ENCODE results near the gene NAMPT.

NAMPT gene

GRCh38 chr7:106206826-106207541 lies 77.8 kb downstream of the NAMPT start:
- Histone ChIP-seq H3K79me2 (ENCODE audit: insufficient read depth, low read length) (no peaks in the 10 kb centered on the region), H3K9me3 (ENCODE audit: insufficient read depth, low read depth, low read length) (no peaks in the 10 kb centered on the region), H2AFZ (ENCODE audit: low read length) (no peak overlapping the region), H3K4me2 (ENCODE audit: low read depth, low read length, poor library complexity, severe bottlenecking) (no peak overlapping the region), H3K4me1 (ENCODE audit: insufficient read depth, low read length, poor library complexity, severe bottlenecking) (no peaks in the 10 kb centered on the region), H3K36me3 (ENCODE audit: insufficient read depth, low read length) (no peaks in the 10 kb centered on the region), H4K20me1 (ENCODE audit: insufficient read depth, low read length, poor library complexity, severe bottlenecking) (no peaks in the 10 kb centered on the region), H3F3A (ENCODE audit: low read depth) (no peaks in the 10 kb centered on the region), H3K27me3 (ENCODE audit: insufficient read depth, low read length, poor library complexity, severe bottlenecking) (no peaks in the 10 kb centered on the region), H3K9me2 (replicated peaks; ENCODE audit: low read depth, low read length) (no peaks in the 10 kb centered on the region), H3K4me3 (ENCODE audit: low read length, poor library complexity, severe bottlenecking) (no peak overlapping the region), H3K9ac (ENCODE audit: low read depth, low read length, poor library complexity, severe bottlenecking) (no peak overlapping the region)
- no peak for TF ChIP-seq EZH2phosphoT487 (IDR thresholded peaks at IDR 0.05; ENCODE audit: borderline replicate concordance)
- TF ChIP-seq, protein P1, sequence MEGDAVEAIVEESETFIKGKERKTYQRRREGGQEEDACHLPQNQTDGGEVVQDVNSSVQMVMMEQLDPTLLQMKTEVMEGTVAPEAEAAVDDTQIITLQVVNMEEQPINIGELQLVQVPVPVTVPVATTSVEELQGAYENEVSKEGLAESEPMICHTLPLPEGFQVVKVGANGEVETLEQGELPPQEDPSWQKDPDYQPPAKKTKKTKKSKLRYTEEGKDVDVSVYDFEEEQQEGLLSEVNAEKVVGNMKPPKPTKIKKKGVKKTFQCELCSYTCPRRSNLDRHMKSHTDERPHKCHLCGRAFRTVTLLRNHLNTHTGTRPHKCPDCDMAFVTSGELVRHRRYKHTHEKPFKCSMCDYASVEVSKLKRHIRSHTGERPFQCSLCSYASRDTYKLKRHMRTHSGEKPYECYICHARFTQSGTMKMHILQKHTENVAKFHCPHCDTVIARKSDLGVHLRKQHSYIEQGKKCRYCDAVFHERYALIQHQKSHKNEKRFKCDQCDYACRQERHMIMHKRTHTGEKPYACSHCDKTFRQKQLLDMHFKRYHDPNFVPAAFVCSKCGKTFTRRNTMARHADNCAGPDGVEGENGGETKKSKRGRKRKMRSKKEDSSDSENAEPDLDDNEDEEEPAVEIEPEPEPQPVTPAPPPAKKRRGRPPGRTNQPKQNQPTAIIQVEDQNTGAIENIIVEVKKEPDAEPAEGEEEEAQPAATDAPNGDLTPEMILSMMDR (conservative IDR thresholded peaks at IDR 0.05; ENCODE audit: low read length), result no peak

GRCh38 chr7:106205621-106206222 lies 79.1 kb downstream of the NAMPT start:
- H3K27me3 ChIP-seq (ENCODE audit: insufficient read depth, low read length, poor library complexity, severe bottlenecking), result no peaks in the 10 kb centered on the region
- TF ChIP-seq, protein P1 (conservative IDR thresholded peaks at IDR 0.05; ENCODE audit: low read length), result no peak
- no peak for TF ChIP-seq EZH2phosphoT487 (IDR thresholded peaks at IDR 0.05; ENCODE audit: borderline replicate concordance)
- H3K79me2 ChIP-seq (ENCODE audit: insufficient read depth, low read length), result no peaks in the 10 kb centered on the region
- H3K9ac ChIP-seq (ENCODE audit: low read depth, low read length, poor library complexity, severe bottlenecking), result no peak overlapping the region
- H3K9me2 ChIP-seq (replicated peaks; ENCODE audit: low read depth, low read length), result no peaks in the 10 kb centered on the region
- no peaks in the 10 kb centered on the region for H4K20me1 ChIP-seq (ENCODE audit: insufficient read depth, low read length, poor library complexity, severe bottlenecking)
- no peak overlapping the region; the same call in 1 of the 2 replicates for H2AFZ ChIP-seq (ENCODE audit: low read length)
- no peaks in the 10 kb centered on the region for H3K4me1 ChIP-seq (ENCODE audit: insufficient read depth, low read length, poor library complexity, severe bottlenecking)
- H3K36me3 ChIP-seq (ENCODE audit: insufficient read depth, low read length), result no peaks in the 10 kb centered on the region
- no peak overlapping the region for H3K4me3 ChIP-seq (ENCODE audit: low read length, poor library complexity, severe bottlenecking)
- no peaks in the 10 kb centered on the region for H3F3A ChIP-seq (ENCODE audit: low read depth)
- H3K9me3 ChIP-seq (ENCODE audit: insufficient read depth, low read depth, low read length), result no peaks in the 10 kb centered on the region
- H3K4me2 ChIP-seq (ENCODE audit: low read depth, low read length, poor library complexity, severe bottlenecking), result no peak overlapping the region

DNA sequence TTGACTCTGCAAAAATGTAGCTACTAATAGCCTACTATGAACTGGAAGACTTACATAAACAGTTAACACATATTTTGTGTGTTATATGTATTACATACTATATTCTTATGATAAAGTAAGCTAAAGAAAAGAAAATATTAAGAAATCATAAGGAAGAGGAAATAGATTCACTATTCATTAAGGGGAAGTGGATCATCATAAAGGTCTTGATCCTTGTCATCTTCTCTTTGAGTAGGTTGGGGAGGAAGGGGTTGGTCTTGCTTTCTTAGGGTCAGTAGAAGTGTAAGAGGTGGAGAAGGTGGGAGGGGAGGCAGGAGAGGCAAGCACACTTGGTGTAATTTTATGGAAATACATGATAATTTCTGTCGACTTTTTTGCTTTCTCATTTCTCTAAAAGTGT lies 81.3 kb downstream of the NAMPT start:
- Histone ChIP-seq H2AFZ (ENCODE audit: low read length) (no peak overlapping the region; the same call in 1 of the 2 replicates), H4K20me1 (ENCODE audit: insufficient read depth, low read length, poor library complexity, severe bottlenecking) (no peaks in the 10 kb centered on the region), H3K4me3 (ENCODE audit: low read length, poor library complexity, severe bottlenecking) (no peak overlapping the region), H3K9me3 (ENCODE audit: insufficient read depth, low read depth, low read length) (no peaks in the 10 kb centered on the region), H3K27me3 (ENCODE audit: insufficient read depth, low read length, poor library complexity, severe bottlenecking) (no peaks in the 10 kb centered on the region), H3K4me1 (ENCODE audit: insufficient read depth, low read length, poor library complexity, severe bottlenecking) (no peaks in the 10 kb centered on the region), H3K9ac (ENCODE audit: low read depth, low read length, poor library complexity, severe bottlenecking) (no peak overlapping the region), H3K4me2 (ENCODE audit: low read depth, low read length, poor library complexity, severe bottlenecking) (no peak overlapping the region), H3K79me2 (ENCODE audit: insufficient read depth, low read length) (no peaks in the 10 kb centered on the region), H3F3A (ENCODE audit: low read depth) (no peaks in the 10 kb centered on the region), H3K36me3 (ENCODE audit: insufficient read depth, low read length) (no peaks in the 10 kb centered on the region), H3K9me2 (replicated peaks; ENCODE audit: low read depth, low read length) (no peaks in the 10 kb centered on the region)
- TF ChIP-seq EZH2phosphoT487 (IDR thresholded peaks at IDR 0.05; ENCODE audit: borderline replicate concordance), result no peak
- TF ChIP-seq, protein P1 (conservative IDR thresholded peaks at IDR 0.05; ENCODE audit: low read length), result no peak
